ENCODE data around the gene LDLRAD3. TPM values are rescaled to one million over a fixed set of nuclear protein-coding genes. Genes with fewer than 3 reads are reported as not detected.

The LDLRAD3 gene
- total RNA-seq, 5 donors from 2014 or later (not counting 1 experiment from before 2014, with no cell fraction given): 0.18 to 0.22 TPM; not detected in 3

DNA sequence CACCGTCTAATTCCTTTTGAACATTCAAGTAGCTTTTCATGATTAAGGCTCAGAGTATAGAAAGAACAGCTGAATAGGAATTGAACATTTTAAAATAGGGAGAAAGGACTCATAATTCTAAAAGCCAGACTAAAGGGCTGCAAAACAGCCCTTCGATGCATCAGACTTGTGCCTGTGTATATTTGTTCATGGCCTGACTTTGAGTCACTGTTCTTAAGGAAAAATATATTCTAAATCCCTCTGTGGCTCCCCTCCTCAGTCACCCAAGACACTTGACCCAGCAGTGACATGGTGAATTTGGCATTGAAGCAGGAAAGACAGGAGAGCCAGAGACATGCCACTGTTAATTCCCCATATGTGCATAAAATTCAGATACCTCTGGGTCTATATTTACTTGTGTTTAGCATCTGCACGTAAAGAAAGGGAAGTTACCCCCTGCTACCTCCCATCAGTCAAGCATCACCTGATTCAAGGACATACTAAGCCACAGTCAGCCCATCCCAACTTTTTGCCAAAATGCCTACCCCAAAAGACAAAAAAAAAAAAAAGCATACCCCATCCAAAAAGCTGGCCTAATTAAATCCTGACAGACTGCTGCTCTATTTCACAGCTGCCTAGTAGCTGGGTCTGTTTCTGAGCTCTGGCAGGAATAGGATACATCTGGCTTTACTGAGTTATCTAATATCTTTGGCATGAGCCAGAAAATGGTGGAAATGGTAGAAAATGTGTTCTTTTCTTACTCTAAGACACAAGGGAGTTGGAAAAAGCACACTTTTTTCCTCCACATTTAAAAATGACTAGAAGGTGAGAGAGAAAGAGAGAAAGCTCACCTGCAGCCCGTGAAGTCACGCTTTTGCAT is 251.9 kb downstream of the LDLRAD3 start:
- no peak for DNase-seq
- H3K4me3 Mint-ChIP-seq: no peak overlapping the region
- no peak overlapping the region for H3K4me3 ChIP-seq (ENCODE audit: control insufficient read depth in 1 of 2, extremely low read depth in 1 of 2, low read length in 1 of 2)
- no peaks in the 10 kb centered on the region for H3K4me1 Mint-ChIP-seq
- H3K27ac Mint-ChIP-seq: no peak overlapping the region
- no peak overlapping the region for H3K27ac ChIP-seq (ENCODE audit: low read length)
- H3K36me3 Mint-ChIP-seq: no peaks in the 10 kb centered on the region
- no peaks in the 10 kb centered on the region for H3K27me3 ChIP-seq (replicated peaks in 1 of 2; ENCODE audit: control insufficient read depth in 2 of 2, extremely low read depth in 1 of 2, insufficient read depth in 2 of 2, low read length in 1 of 2)
- no peaks in the 10 kb centered on the region for H3K36me3 ChIP-seq (ENCODE audit: control insufficient read depth in 2 of 2, extremely low read depth in 1 of 2, insufficient read depth in 1 of 2, low read length in 1 of 2)
- no peaks in the 10 kb centered on the region for H3K9me3 Mint-ChIP-seq
- H3K4me1 ChIP-seq (ENCODE audit: control insufficient read depth in 1 of 2, extremely low read depth in 1 of 2, insufficient read depth in 2 of 2, low read length in 2 of 2): no peaks in the 10 kb centered on the region
- CTCF ChIA-PET: interaction anchor here in 1 of 2 donors (0.7 kb wide), 1 partner anchor 45 kb away, joined by 5 read pairs; no protein-coding TSS in a partner anchor
- no CpG with 5 or more reads among the region's 5 CpGs for WGBS (ENCODE audit: insufficient coverage)
- no peak for ATAC-seq (replicated peaks in 1 of 4)
- H3K27me3 Mint-ChIP-seq: peaks cover 8 to 15% of the 10 kb centered on the region in 2 donors
- no peaks in the 10 kb centered on the region for H3K9me3 ChIP-seq
- POLR2A ChIA-PET: no interaction called here

DNA sequence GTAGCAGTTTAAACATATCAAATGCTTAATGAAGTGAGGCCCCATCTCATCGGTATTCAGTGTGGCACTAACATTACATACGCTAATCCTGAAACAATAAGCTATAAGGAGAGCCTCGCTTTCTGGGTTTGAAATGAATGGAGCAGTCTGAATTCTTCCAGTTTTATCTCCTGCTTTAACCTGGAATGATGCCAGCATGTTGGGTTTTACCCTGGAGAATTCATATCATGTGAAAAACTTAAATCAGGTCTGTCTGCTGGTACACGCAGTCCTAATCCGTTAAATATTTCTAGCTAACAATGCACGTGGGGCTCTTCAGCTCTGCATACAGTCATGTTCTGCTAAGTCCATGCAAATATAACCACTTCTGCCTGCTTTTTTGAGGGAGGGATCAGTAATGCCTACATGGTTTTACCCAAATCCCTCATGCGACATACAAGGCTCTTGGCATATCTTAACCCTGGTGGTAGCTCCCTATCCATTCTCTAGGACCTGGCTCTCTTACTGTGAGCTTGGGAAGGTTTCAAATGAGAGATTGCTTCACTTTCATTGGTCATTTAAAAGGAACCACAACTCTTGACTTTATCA is 252.6 kb downstream of the LDLRAD3 start:
- no peak overlapping the region for H3K27ac Mint-ChIP-seq
- ATAC-seq (replicated peaks in 1 of 4) (no peak), DNase-seq (no peak)
- CTCF ChIA-PET: interaction anchor here in 1 of 2 donors (0.7 kb wide), 1 partner anchor 46 kb away, joined by 5 read pairs; no protein-coding TSS in a partner anchor
- Histone ChIP-seq H3K27me3 (replicated peaks in 1 of 2; ENCODE audit: control insufficient read depth in 2 of 2, extremely low read depth in 1 of 2, insufficient read depth in 2 of 2, low read length in 1 of 2) (no peaks in the 10 kb centered on the region), H3K4me1 (ENCODE audit: control insufficient read depth in 1 of 2, extremely low read depth in 1 of 2, insufficient read depth in 2 of 2, low read length in 2 of 2) (no peaks in the 10 kb centered on the region), H3K9me3 (no peaks in the 10 kb centered on the region), H3K36me3 (ENCODE audit: control insufficient read depth in 2 of 2, extremely low read depth in 1 of 2, insufficient read depth in 1 of 2, low read length in 1 of 2) (no peaks in the 10 kb centered on the region), H3K27ac (ENCODE audit: low read length) (no peak overlapping the region), H3K4me3 (ENCODE audit: control insufficient read depth in 1 of 2, extremely low read depth in 1 of 2, low read length in 1 of 2) (no peak overlapping the region)
- H3K36me3 Mint-ChIP-seq: no peaks in the 10 kb centered on the region
- POLR2A ChIA-PET: no interaction called here
- H3K27me3 Mint-ChIP-seq: peaks cover 7 to 15% of the 10 kb centered on the region in 2 donors
- H3K9me3 Mint-ChIP-seq: no peaks in the 10 kb centered on the region
- no peaks in the 10 kb centered on the region for H3K4me1 Mint-ChIP-seq
- no peak overlapping the region for H3K4me3 Mint-ChIP-seq
- 100% methylated on average over 1 of the region's 7 CpGs for whole genome bisulfite sequencing (ENCODE audit: insufficient coverage)

DNA sequence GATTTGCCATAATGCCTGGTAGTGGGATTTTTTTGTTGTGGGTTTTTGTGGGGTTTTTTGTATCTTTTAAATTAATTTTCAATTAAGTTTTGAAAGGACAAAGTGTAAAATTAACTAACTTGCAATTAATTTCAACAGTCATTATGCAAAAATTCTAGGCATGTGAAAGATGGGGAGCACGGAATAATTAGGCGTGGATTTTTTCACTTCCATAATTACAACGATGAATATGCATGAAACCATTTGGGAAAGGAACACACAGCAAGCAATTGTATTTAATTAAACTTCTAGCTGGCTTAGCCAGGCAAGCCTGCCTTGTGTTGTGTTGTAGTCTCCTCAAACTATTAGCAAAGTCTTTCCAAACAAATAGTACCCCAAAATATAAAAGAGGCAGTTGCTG is 257.5 kb downstream of the LDLRAD3 start:
- Histone ChIP-seq H3K4me3 (ENCODE audit: control insufficient read depth in 1 of 2, extremely low read depth in 1 of 2, low read length in 1 of 2) (no peak overlapping the region), H3K27me3 (replicated peaks in 1 of 2; ENCODE audit: control insufficient read depth in 2 of 2, extremely low read depth in 1 of 2, insufficient read depth in 2 of 2, low read length in 1 of 2) (peaks cover 0 to 3% of the 10 kb centered on the region in 2 experiments), H3K9me3 (no peaks in the 10 kb centered on the region), H3K4me1 (ENCODE audit: control insufficient read depth in 1 of 2, extremely low read depth in 1 of 2, insufficient read depth in 2 of 2, low read length in 2 of 2) (no peaks in the 10 kb centered on the region), H3K36me3 (ENCODE audit: control insufficient read depth in 2 of 2, extremely low read depth in 1 of 2, insufficient read depth in 1 of 2, low read length in 1 of 2) (no peaks in the 10 kb centered on the region), H3K27ac (ENCODE audit: low read length) (no peak overlapping the region)
- ChIA-PET POLR2A (no interaction called here), CTCF (interaction anchor here (0.5 to 0.7 kb wide), 2 partner anchors 22 to 27 kb away, joined by 3 read pairs; no protein-coding TSS in a partner anchor)
- Mint-ChIP-seq H3K27me3 (peaks cover 15 to 18% of the 10 kb centered on the region in 2 donors), H3K4me1 (no peaks in the 10 kb centered on the region), H3K36me3 (no peaks in the 10 kb centered on the region), H3K4me3 (no peak overlapping the region), H3K27ac (no peak overlapping the region), H3K9me3 (no peaks in the 10 kb centered on the region)
- ATAC-seq (replicated peaks in 1 of 4) (no peak), DNase-seq (no peak)
- WGBS (ENCODE audit: insufficient coverage): no CpG with 5 or more reads among the region's 3 CpGs

DNA sequence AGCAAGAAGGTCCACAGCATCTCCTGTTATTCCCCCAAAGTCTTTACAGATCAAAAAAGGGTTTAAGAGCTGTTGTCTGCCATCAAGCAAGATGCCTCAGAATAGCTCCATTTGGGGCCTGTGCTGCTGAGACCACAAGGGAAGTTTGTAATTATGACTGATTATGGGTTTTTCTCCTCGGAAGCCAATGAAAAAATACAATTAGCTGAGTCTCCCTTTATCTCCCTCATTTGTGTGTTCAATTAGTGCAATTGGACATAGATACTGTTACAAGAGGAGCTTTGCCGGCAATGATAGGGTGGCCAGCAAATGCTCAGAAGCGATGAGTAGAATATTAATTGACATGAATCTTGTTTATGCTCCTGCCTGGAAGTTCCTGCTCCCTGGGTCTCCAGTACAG is 261.7 kb downstream of the LDLRAD3 start:
- H3K9me3 ChIP-seq: no peaks in the 10 kb centered on the region
- peaks cover 18 to 22% of the 10 kb centered on the region in 2 donors for H3K27me3 Mint-ChIP-seq
- H3K9me3 Mint-ChIP-seq: no peaks in the 10 kb centered on the region
- 95% methylated on average over 2 of the region's 3 CpGs for WGBS (ENCODE audit: insufficient coverage)
- ChIA-PET CTCF (no interaction called here), POLR2A (no interaction called here)
- H3K27me3 ChIP-seq (replicated peaks in 1 of 2; ENCODE audit: control insufficient read depth in 2 of 2, extremely low read depth in 1 of 2, insufficient read depth in 2 of 2, low read length in 1 of 2): peaks cover 0 to 6% of the 10 kb centered on the region in 2 experiments
- no peaks in the 10 kb centered on the region for H3K36me3 ChIP-seq (ENCODE audit: control insufficient read depth in 2 of 2, extremely low read depth in 1 of 2, insufficient read depth in 1 of 2, low read length in 1 of 2)
- no peaks in the 10 kb centered on the region for H3K4me1 Mint-ChIP-seq
- H3K4me3 Mint-ChIP-seq: no peak overlapping the region
- H3K4me3 ChIP-seq (ENCODE audit: control insufficient read depth in 1 of 2, extremely low read depth in 1 of 2, low read length in 1 of 2): no peak overlapping the region
- H3K27ac ChIP-seq (ENCODE audit: low read length): no peak overlapping the region
- no peaks in the 10 kb centered on the region for H3K36me3 Mint-ChIP-seq
- no peak for ATAC-seq (replicated peaks in 1 of 4)
- H3K27ac Mint-ChIP-seq: no peak overlapping the region
- DNase-seq: no peak
- H3K4me1 ChIP-seq (ENCODE audit: control insufficient read depth in 1 of 2, extremely low read depth in 1 of 2, insufficient read depth in 2 of 2, low read length in 2 of 2): no peaks in the 10 kb centered on the region

DNA sequence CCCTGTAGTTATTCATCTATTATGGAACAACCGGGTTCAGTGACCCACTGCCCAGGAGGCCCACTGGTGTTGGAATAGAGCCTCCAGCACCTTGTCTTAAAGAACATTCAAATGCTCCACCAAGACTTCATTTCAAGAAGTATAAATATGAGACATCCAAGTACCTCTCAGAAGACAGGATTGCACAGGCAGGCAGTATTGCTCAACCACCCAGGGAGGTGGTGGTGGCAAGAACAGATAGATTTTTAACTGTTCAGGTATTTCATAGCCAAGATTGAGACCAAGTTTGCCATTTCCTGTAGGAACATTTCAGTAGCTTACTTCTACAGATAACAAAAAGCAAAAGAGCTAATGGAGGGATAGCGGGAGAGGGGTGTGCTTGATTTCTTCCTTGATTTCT is 266.7 kb downstream of the LDLRAD3 start:
- H3K4me3 ChIP-seq (ENCODE audit: control insufficient read depth in 1 of 2, extremely low read depth in 1 of 2, low read length in 1 of 2): no peak overlapping the region
- DNase-seq: no peak
- Mint-ChIP-seq H3K27ac (no peak overlapping the region), H3K9me3 (no peaks in the 10 kb centered on the region), H3K4me3 (no peak overlapping the region), H3K4me1 (no peaks in the 10 kb centered on the region), H3K36me3 (no peaks in the 10 kb centered on the region), H3K27me3 (peaks cover 20 to 22% of the 10 kb centered on the region in 2 donors)
- ChIA-PET POLR2A (no interaction called here), CTCF (interaction anchor here in 1 of 2 donors (0.8 kb wide), 1 partner anchor 282 kb away, joined by 3 read pairs; no protein-coding TSS in a partner anchor)
- H3K9me3 ChIP-seq: no peaks in the 10 kb centered on the region
- no peaks in the 10 kb centered on the region for H3K36me3 ChIP-seq (ENCODE audit: control insufficient read depth in 2 of 2, extremely low read depth in 1 of 2, insufficient read depth in 1 of 2, low read length in 1 of 2)
- WGBS (ENCODE audit: insufficient coverage): 80% methylated on average over 1 of the region's 2 CpGs
- H3K27me3 ChIP-seq (replicated peaks in 1 of 2; ENCODE audit: control insufficient read depth in 2 of 2, extremely low read depth in 1 of 2, insufficient read depth in 2 of 2, low read length in 1 of 2): peaks cover 0 to 23% of the 10 kb centered on the region in 2 experiments
- H3K4me1 ChIP-seq (ENCODE audit: control insufficient read depth in 1 of 2, extremely low read depth in 1 of 2, insufficient read depth in 2 of 2, low read length in 2 of 2): no peaks in the 10 kb centered on the region
- no peak for ATAC-seq (replicated peaks in 1 of 4)
- no peak overlapping the region for H3K27ac ChIP-seq (ENCODE audit: low read length)

DNA sequence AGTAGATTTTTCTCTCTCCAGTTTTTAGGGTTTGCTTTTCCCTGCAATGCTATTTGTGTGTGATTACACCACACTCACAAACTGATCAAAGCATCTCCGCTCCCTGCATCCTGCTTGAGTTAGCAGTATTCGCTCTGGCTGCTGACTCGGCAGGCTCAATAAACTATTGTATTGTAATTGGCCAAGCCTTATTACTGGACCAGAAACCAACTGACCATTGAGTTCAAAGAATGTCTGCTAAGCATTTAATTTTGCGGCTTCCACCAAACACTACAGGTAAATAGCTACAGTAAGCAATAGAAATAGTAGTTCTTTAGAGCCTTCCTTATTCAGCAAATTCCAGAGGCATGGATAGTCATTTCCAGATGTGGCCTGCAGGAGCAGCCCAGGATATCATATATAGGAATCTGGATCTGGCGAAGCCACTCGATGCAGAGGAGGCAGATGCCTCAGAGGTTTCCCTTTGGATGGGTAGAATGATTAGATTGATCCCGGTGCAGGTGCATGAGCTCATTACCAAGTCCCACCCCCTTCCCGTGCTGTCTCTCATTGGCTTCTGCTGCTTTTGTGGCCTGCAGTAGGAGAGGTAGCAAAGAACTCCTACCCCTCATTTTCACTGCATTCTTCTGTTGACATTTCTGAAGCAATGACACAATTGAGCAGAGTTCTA is 268.0 kb downstream of the LDLRAD3 start:
- H3K27ac Mint-ChIP-seq: no peak overlapping the region
- no peak for ATAC-seq (replicated peaks in 1 of 4)
- no peak for DNase-seq
- H3K27ac ChIP-seq (ENCODE audit: low read length): no peak overlapping the region
- H3K4me3 Mint-ChIP-seq: no peak overlapping the region
- H3K36me3 ChIP-seq (ENCODE audit: control insufficient read depth in 2 of 2, extremely low read depth in 1 of 2, insufficient read depth in 1 of 2, low read length in 1 of 2): no peaks in the 10 kb centered on the region
- CTCF ChIA-PET: interaction anchor here in 1 of 2 donors (0.7 kb wide), 1 partner anchor 383 kb away, joined by 3 read pairs; no protein-coding TSS in a partner anchor
- peaks cover 10 to 19% of the 10 kb centered on the region in 2 donors for H3K27me3 Mint-ChIP-seq
- H3K9me3 ChIP-seq: no peaks in the 10 kb centered on the region
- POLR2A ChIA-PET: no interaction called here
- H3K4me1 ChIP-seq (ENCODE audit: control insufficient read depth in 1 of 2, extremely low read depth in 1 of 2, insufficient read depth in 2 of 2, low read length in 2 of 2): no peaks in the 10 kb centered on the region
- no peak overlapping the region for H3K4me3 ChIP-seq (ENCODE audit: control insufficient read depth in 1 of 2, extremely low read depth in 1 of 2, low read length in 1 of 2)
- H3K9me3 Mint-ChIP-seq: no peaks in the 10 kb centered on the region
- no peaks in the 10 kb centered on the region for H3K4me1 Mint-ChIP-seq
- H3K36me3 Mint-ChIP-seq: no peaks in the 10 kb centered on the region
- no CpG with 5 or more reads among the region's 8 CpGs for WGBS (ENCODE audit: insufficient coverage)
- H3K27me3 ChIP-seq (replicated peaks in 1 of 2; ENCODE audit: control insufficient read depth in 2 of 2, extremely low read depth in 1 of 2, insufficient read depth in 2 of 2, low read length in 1 of 2): peaks cover 0 to 26% of the 10 kb centered on the region in 2 experiments

Measured in T-cell (primary cell).